ENCODE results near the gene PPARG. TPM values are rescaled to one million over a fixed set of nuclear protein-coding genes. Genes with fewer than 3 reads are reported as not detected.
"Not testable (repeated sequence)": the region's sequence is repeated elsewhere in the genome, so short reads cannot be mapped to it uniquely, and the experiment has no call there.

Gene PPARG
- total and polyA plus RNA-seq, 4 donors, result 8.3 to 41.4 (median 26.2) TPM

GRCh38 chr3:12253516-12254343, 35.1 kb upstream of the PPARG start:
- Histone ChIP-seq H3K4me3 (no peak overlapping the region), H3K27me3 (ENCODE audit: control insufficient read depth in 3 of 3, insufficient read depth in 3 of 3, low read length in 2 of 3) (no peaks in the 10 kb centered on the region), H3K4me1 (ENCODE audit: control insufficient read depth in 5 of 5, insufficient read depth in 5 of 5, low read length in 5 of 5) (no peaks in the 10 kb centered on the region), H3K9ac (ENCODE audit: insufficient read depth in 1 of 2, low read length in 2 of 2) (no peak overlapping the region), H3K27ac (ENCODE audit: low read depth in 1 of 2, low read length in 1 of 2) (no peak overlapping the region), H3K9me3 (ENCODE audit: control insufficient read depth in 4 of 4, insufficient read depth in 3 of 4, low read length in 3 of 4) (no peaks in the 10 kb centered on the region), H3K36me3 (ENCODE audit: control insufficient read depth in 4 of 4, insufficient read depth in 4 of 4, low read length in 4 of 4) (no peaks in the 10 kb centered on the region)
- 50 to 58% methylated on average over 10 of the region's 10 CpGs for WGBS, 2 donors
- TF ChIP-seq, protein P1, sequence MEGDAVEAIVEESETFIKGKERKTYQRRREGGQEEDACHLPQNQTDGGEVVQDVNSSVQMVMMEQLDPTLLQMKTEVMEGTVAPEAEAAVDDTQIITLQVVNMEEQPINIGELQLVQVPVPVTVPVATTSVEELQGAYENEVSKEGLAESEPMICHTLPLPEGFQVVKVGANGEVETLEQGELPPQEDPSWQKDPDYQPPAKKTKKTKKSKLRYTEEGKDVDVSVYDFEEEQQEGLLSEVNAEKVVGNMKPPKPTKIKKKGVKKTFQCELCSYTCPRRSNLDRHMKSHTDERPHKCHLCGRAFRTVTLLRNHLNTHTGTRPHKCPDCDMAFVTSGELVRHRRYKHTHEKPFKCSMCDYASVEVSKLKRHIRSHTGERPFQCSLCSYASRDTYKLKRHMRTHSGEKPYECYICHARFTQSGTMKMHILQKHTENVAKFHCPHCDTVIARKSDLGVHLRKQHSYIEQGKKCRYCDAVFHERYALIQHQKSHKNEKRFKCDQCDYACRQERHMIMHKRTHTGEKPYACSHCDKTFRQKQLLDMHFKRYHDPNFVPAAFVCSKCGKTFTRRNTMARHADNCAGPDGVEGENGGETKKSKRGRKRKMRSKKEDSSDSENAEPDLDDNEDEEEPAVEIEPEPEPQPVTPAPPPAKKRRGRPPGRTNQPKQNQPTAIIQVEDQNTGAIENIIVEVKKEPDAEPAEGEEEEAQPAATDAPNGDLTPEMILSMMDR (IDR thresholded peaks at IDR 0.05; ENCODE audit: control extremely low read depth, extremely low read depth), result no peak
- no peak for ATAC-seq (ENCODE audit: insufficient read depth, low FRiP score)
- no peak for DNase-seq

DNA sequence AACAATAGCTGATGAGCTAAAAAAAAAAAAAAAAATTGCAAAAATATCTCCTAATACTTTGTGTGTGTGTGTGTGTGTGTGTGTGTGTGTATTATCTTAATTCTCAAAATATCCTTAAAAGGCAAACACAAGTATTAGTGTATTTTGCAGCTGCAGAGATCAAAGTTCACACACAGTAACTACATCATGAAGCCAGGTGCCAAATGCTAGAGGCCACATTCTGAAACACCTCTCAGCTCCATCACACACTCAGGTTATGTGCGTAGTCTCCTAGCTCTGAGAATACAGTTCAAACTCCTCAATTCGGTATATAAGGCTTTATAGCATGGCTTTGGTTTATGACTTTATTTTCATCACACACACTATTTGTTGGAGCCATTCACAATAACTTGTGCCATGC, 33.5 kb upstream of the PPARG start:
- WGBS, 2 donors, result 93 to 96% methylated on average over 2 of the region's 2 CpGs
- no peak overlapping the region for H3K4me3 ChIP-seq
- H3K4me1 ChIP-seq (ENCODE audit: control insufficient read depth in 5 of 5, insufficient read depth in 5 of 5, low read length in 5 of 5), result no peaks in the 10 kb centered on the region
- H3K36me3 ChIP-seq (ENCODE audit: control insufficient read depth in 4 of 4, insufficient read depth in 4 of 4, low read length in 4 of 4), result no peaks in the 10 kb centered on the region
- no peak overlapping the region for H3K9ac ChIP-seq (ENCODE audit: insufficient read depth in 1 of 2, low read length in 2 of 2)
- DNase-seq (no peak), ATAC-seq (ENCODE audit: insufficient read depth, low FRiP score) (no peak)
- no peaks in the 10 kb centered on the region for H3K27me3 ChIP-seq (ENCODE audit: control insufficient read depth in 3 of 3, insufficient read depth in 3 of 3, low read length in 2 of 3)
- H3K27ac ChIP-seq (ENCODE audit: low read depth in 1 of 2, low read length in 1 of 2), result no peak overlapping the region
- H3K9me3 ChIP-seq (ENCODE audit: control insufficient read depth in 4 of 4, insufficient read depth in 3 of 4, low read length in 3 of 4), result no peaks in the 10 kb centered on the region
- TF ChIP-seq, protein P1 (IDR thresholded peaks at IDR 0.05; ENCODE audit: control extremely low read depth, extremely low read depth), result no peak

DNA sequence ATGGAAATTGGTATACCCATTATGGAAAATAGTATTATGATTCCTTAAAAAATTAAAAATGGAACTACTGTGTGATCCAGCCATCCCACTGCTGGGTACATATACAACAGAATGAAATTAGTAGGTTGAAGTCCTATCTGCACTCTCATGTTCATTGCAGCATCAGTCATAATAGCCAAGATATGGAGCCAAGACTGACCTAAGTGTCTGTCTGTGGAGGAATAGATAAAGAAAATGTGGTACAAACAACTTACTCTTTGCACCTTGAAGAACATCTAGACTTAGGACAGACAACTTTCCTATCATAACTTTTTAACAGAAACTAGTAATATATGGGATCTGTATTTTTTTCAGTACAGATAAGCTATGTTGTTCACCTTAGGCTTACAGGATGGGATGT, 30.0 kb upstream of the PPARG start:
- no peaks in the 10 kb centered on the region for H3K27me3 ChIP-seq (ENCODE audit: control insufficient read depth in 3 of 3, insufficient read depth in 3 of 3, low read length in 2 of 3)
- no peaks in the 10 kb centered on the region for H3K36me3 ChIP-seq (ENCODE audit: control insufficient read depth in 4 of 4, insufficient read depth in 4 of 4, low read length in 4 of 4)
- DNase-seq (no peak), ATAC-seq (ENCODE audit: insufficient read depth, low FRiP score) (no peak)
- no peaks in the 10 kb centered on the region for H3K9me3 ChIP-seq (ENCODE audit: control insufficient read depth in 4 of 4, insufficient read depth in 3 of 4, low read length in 3 of 4)
- TF ChIP-seq, protein P1 (IDR thresholded peaks at IDR 0.05; ENCODE audit: control extremely low read depth, extremely low read depth), result no peak
- H3K27ac ChIP-seq (ENCODE audit: low read depth in 1 of 2, low read length in 1 of 2), result no peak overlapping the region
- H3K9ac ChIP-seq (ENCODE audit: insufficient read depth in 1 of 2, low read length in 2 of 2), result no peak overlapping the region
- no peaks in the 10 kb centered on the region for H3K4me1 ChIP-seq (ENCODE audit: control insufficient read depth in 5 of 5, insufficient read depth in 5 of 5, low read length in 5 of 5)
- H3K4me3 ChIP-seq, result no peak overlapping the region

GRCh38 chr3:12262173-12262572, 26.7 kb upstream of the PPARG start:
- not testable (repeated sequence) for H3K36me3 ChIP-seq (ENCODE audit: control insufficient read depth in 4 of 4, insufficient read depth in 4 of 4, low read length in 4 of 4); H3K4me3 ChIP-seq; ATAC-seq (ENCODE audit: insufficient read depth, low FRiP score); H3K27me3 ChIP-seq (ENCODE audit: control insufficient read depth in 3 of 3, insufficient read depth in 3 of 3, low read length in 2 of 3); H3K9me3 ChIP-seq (ENCODE audit: control insufficient read depth in 4 of 4, insufficient read depth in 3 of 4, low read length in 3 of 4); DNase-seq; H3K27ac ChIP-seq (ENCODE audit: low read depth in 1 of 2, low read length in 1 of 2); H3K9ac ChIP-seq (ENCODE audit: insufficient read depth in 1 of 2, low read length in 2 of 2)
- H3K4me1 ChIP-seq (ENCODE audit: control insufficient read depth in 5 of 5, insufficient read depth in 5 of 5, low read length in 5 of 5), result peaks cover 0 to 11% (median 3%) of the 10 kb centered on the region in 5 donors
- WGBS, 2 donors, result 96 to 97% methylated on average over 8 of the region's 8 CpGs

Measured in lung (tissue), 12 donors.